Measurements from ENCODE around the gene LPAR3.

DNA sequence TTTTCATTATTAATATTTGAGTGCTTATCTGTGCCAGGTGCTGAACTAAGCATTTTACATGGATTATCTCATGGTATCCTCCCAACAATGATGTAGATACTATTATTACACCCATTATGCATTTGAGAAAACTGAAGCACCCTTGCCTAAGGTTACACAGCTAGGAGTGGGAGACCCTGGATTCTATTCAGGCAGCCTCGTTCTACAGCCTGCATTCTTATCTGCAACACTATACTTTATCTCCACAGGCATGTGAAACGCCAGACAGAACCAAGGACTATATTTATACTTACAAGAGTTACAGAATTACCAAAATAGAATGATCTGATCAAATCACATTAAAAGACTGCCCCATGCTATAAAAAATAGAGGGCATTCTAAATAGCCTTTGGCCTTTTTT lies 22.4 kb downstream of the LPAR3 start:
- no peak for TF ChIP-seq CTCF (IDR thresholded peaks at IDR 0.05)
- no peak for TF ChIP-seq POLR2A (IDR thresholded peaks at IDR 0.05)
